GM19467 (cell line): ENCODE measurements around the gene DNAJC15.
"Not testable (repeated sequence)": the region's sequence is repeated elsewhere in the genome, so short reads cannot be mapped to it uniquely, and the experiment has no call there.

ENCODE experiments used
- ATAC-seq: cut with Tn5 transposase; IDR thresholded peaks from one replicate; pipeline ENCODE4 v1.9.1; 2021; ENCODE audit warnings: mild to moderate bottlenecking, moderate library complexity; ENCODE audit not compliant: unreplicated experiment

DNAJC15 gene

GRCh38 chr13:43023289-43023963, at the start of gene DNAJC15:
DNAJC15 (plus strand) TSS chr13:43023586; CDS start chr13:43023627, 41 bp downstream.
- ATAC-seq = peak; percentile 82

- no peak for ATAC-seq
Observed at GRCh38 chr13:42976066-42976465, 47.3 kb upstream of the DNAJC15 start.

GRCh38 chr13:42977219-42977659, 46.1 kb upstream of the DNAJC15 start:
- no peak for ATAC-seq

- ATAC-seq = no peak
Observed at GRCh38 chr13:42981317-42981716, 42.1 kb upstream of the DNAJC15 start.

- ATAC-seq = no peak
Observed at GRCh38 chr13:42981853-42982252, 41.5 kb upstream of the DNAJC15 start.

GRCh38 chr13:42984026-42984425, 39.4 kb upstream of the DNAJC15 start:
- ATAC-seq = no peak

GRCh38 chr13:42984691-42985090, 38.7 kb upstream of the DNAJC15 start:
- no peak for ATAC-seq

- ATAC-seq = no peak
Observed at GRCh38 chr13:42985312-42986175, 37.8 kb upstream of the DNAJC15 start.

- ATAC-seq = no peak
Observed at GRCh38 chr13:42986176-42986574, 37.2 kb upstream of the DNAJC15 start.

- ATAC-seq = no peak
Observed at GRCh38 chr13:42990291-42991232, 32.8 kb upstream of the DNAJC15 start.

GRCh38 chr13:42991233-42991897, 32.0 kb upstream of the DNAJC15 start:
- not testable (repeated sequence) for ATAC-seq

GRCh38 chr13:42991898-42992763, 31.3 kb upstream of the DNAJC15 start, which contains the start of gene EPSTI1:
EPSTI1 (minus strand) TSS chr13:42992241; CDS start chr13:42992165, 76 bp downstream.
- peak; percentile 65 for ATAC-seq

GRCh38 chr13:42992764-42993122, 30.6 kb upstream of the DNAJC15 start:
- no peak for ATAC-seq

GRCh38 chr13:42994878-42995277, 28.5 kb upstream of the DNAJC15 start:
- ATAC-seq = no peak

- ATAC-seq = no peak
Observed at GRCh38 chr13:42996584-42996983, 26.8 kb upstream of the DNAJC15 start.

GRCh38 chr13:42997381-42997780, 26.0 kb upstream of the DNAJC15 start:
- ATAC-seq = no peak

GRCh38 chr13:42999491-42999890, 23.9 kb upstream of the DNAJC15 start:
- ATAC-seq = no peak

GRCh38 chr13:43000676-43001075, 22.7 kb upstream of the DNAJC15 start:
- no peak for ATAC-seq

GRCh38 chr13:43002021-43002420, 21.4 kb upstream of the DNAJC15 start:
- no peak for ATAC-seq
